DND-41 (cell line): ENCODE data around the gene HOXC10.

Experiments used
- ATAC-seq: fragments of 200-7000 bp; cut with Tn5 transposase; 3 replicates; pipeline ENCODE4 v1.9.1; 2021; ENCODE audit warnings: low read depth; ENCODE audit not compliant: insufficient read depth
- DNase-seq: peaks from one replicate; pipeline ENCODE4 v3.0.0-alpha.2; 2020
- H2AFZ ChIP-seq: 2 replicates; pipeline ENCODE4 v1.6.0; 2012; ENCODE audit warnings: low read depth, low read length
- H3K27ac ChIP-seq: 2 replicates; pipeline ENCODE4 v1.5.1; 2012; ENCODE audit warnings: low read length, inconsistent platforms
- H3K27me3 ChIP-seq: fragments of 200-600 bp; sonication (generic); 2 replicates; pipeline ENCODE4 v1.6.0; 2012; ENCODE audit warnings: low read length, mild to moderate bottlenecking, inconsistent platforms; ENCODE audit not compliant: insufficient read depth, poor library complexity
- H3K36me3 ChIP-seq: 2 replicates; pipeline ENCODE4 v1.5.1; 2012; ENCODE audit warnings: low read length, inconsistent platforms; ENCODE audit not compliant: insufficient read depth
- H3K4me1 ChIP-seq: 2 replicates; pipeline ENCODE4 v1.5.1; 2012; ENCODE audit warnings: mild to moderate bottlenecking, low read length; ENCODE audit not compliant: insufficient read depth
- H3K4me2 ChIP-seq: 2 replicates; pipeline ENCODE4 v1.6.0; 2012; ENCODE audit warnings: mild to moderate bottlenecking, moderate library complexity, low read length, inconsistent platforms; ENCODE audit not compliant: insufficient read depth
- H3K4me3 ChIP-seq, 2 experiments: fragments of 200-600 bp in 1 of 2; shearing (Covaris generic) in 1 of 2; 2 replicates each; pipeline ENCODE4 v1.5.1; 2012 to 2016; ENCODE audit warnings: inconsistent platforms in 2 of 2, low read length in 2 of 2, mild to moderate bottlenecking in 2 of 2, low read depth in 1 of 2, moderate library complexity in 1 of 2
- H3K79me2 ChIP-seq: 2 replicates; pipeline ENCODE4 v1.6.0; 2012; ENCODE audit warnings: low read length, inconsistent platforms; ENCODE audit not compliant: insufficient read depth
- H3K9ac ChIP-seq: 2 replicates; pipeline ENCODE4 v1.6.0; 2012; ENCODE audit warnings: low read depth, mild to moderate bottlenecking, inconsistent platforms, low read length, moderate library complexity
- H3K9me3 ChIP-seq: 2 replicates; pipeline ENCODE4 v1.5.1; 2012; ENCODE audit warnings: low read length, moderate library complexity, mild to moderate bottlenecking, inconsistent platforms; ENCODE audit not compliant: insufficient read depth, severe bottlenecking
- H4K20me1 ChIP-seq: 2 replicates; pipeline ENCODE4 v1.6.0; 2012; ENCODE audit warnings: low read length; ENCODE audit not compliant: insufficient read depth
- CTCF ChIP-seq: IDR thresholded peaks from 2 replicates; pipeline ENCODE4 v1.5.1; 2012; ENCODE audit warnings: borderline replicate concordance, low read length, moderate library complexity, mild to moderate bottlenecking; ENCODE audit not compliant: poor library complexity, severe bottlenecking; ENCODE audit errors: extremely low read depth
- EZH2 ChIP-seq: IDR thresholded peaks from 3 replicates; pipeline ENCODE4 v1.6.1; 2012; ENCODE audit warnings: borderline replicate concordance, low read depth, mild to moderate bottlenecking, moderate library complexity, low read length, inconsistent platforms; ENCODE audit not compliant: severe bottlenecking

Gene HOXC10

GRCh38 chr12:53985692-53985993 lies 697 bp downstream of the HOXC10 start:
- peaks cover 80% of the 10 kb centered on the region for H3K27me3 ChIP-seq

GRCh38 chr12:53985994-53986685 lies 1.2 kb downstream of the HOXC10 start:
- no peak for ATAC-seq
- peaks cover 80% of the 10 kb centered on the region for H3K27me3 ChIP-seq
- DNase-seq: no peak

More at GRCh38 chr12:53985692-53985993, 697 bp downstream of the HOXC10 start:
- ATAC-seq (no peak), DNase-seq (no peak)
- Histone ChIP-seq H3K27ac (no peak overlapping the region), H3K79me2 (no peaks in the 10 kb centered on the region), H4K20me1 (no peaks in the 10 kb centered on the region), H3K4me3 (no peak overlapping the region), H3K36me3 (no peaks in the 10 kb centered on the region), H3K9me3 (no peaks in the 10 kb centered on the region), H3K4me1 (peaks cover 13% of the 10 kb centered on the region), H2AFZ (no peak overlapping the region), H3K9ac (no peak overlapping the region), H3K4me2 (no peak overlapping the region)
- no peak for TF ChIP-seq EZH2
- no peak for TF ChIP-seq CTCF

GRCh38 chr12:53986686-53987483 lies 1.9 kb downstream of the HOXC10 start:
- no peak overlapping the region for H3K9ac ChIP-seq
- no peaks in the 10 kb centered on the region for H3K9me3 ChIP-seq
- peaks cover 13% of the 10 kb centered on the region for H3K4me1 ChIP-seq
- no peaks in the 10 kb centered on the region for H3K36me3 ChIP-seq
- no peak overlapping the region for H3K4me2 ChIP-seq
- H4K20me1 ChIP-seq: no peaks in the 10 kb centered on the region
- TF ChIP-seq EZH2: no peak
- TF ChIP-seq CTCF: no peak
- H3K4me3 ChIP-seq: no peak overlapping the region
- H2AFZ ChIP-seq: no peak overlapping the region
- no peak overlapping the region for H3K27ac ChIP-seq
- DNase-seq (no peak), ATAC-seq (no peak)
- peaks cover 80% of the 10 kb centered on the region for H3K27me3 ChIP-seq
- no peaks in the 10 kb centered on the region for H3K79me2 ChIP-seq

More at GRCh38 chr12:53985994-53986685, 1.2 kb downstream of the HOXC10 start:
- no peaks in the 10 kb centered on the region for H4K20me1 ChIP-seq
- H3K9ac ChIP-seq: no peak overlapping the region
- H2AFZ ChIP-seq: no peak overlapping the region
- H3K36me3 ChIP-seq: no peaks in the 10 kb centered on the region
- no peak overlapping the region for H3K27ac ChIP-seq
- H3K4me3 ChIP-seq: no peak overlapping the region
- H3K4me2 ChIP-seq: no peak overlapping the region
- no peak for TF ChIP-seq CTCF
- TF ChIP-seq EZH2: no peak
- no peaks in the 10 kb centered on the region for H3K79me2 ChIP-seq
- H3K4me1 ChIP-seq: peaks cover 13% of the 10 kb centered on the region
- H3K9me3 ChIP-seq: no peaks in the 10 kb centered on the region
